Activated T-cell treated with anti-CD3 and anti-CD28 coated beads, Interleukin-2, amount 50 U/mL, for 24 hours (primary cell): Measurements from ENCODE around the gene ZFP36L2.

Experiments used
- DNase-seq: peaks from one replicate; pipeline ENCODE4 v3.0.0-alpha.2; 2020
- H3K27ac Mint-ChIP-seq: 2 replicates; pipeline ENCODE4 v1.8.0; 2020; ENCODE audit warnings: mild to moderate bottlenecking, mixed read lengths
- H3K27me3 Mint-ChIP-seq: 2 replicates; pipeline ENCODE4 v1.8.0; 2020; ENCODE audit warnings: mixed read lengths
- H3K36me3 Mint-ChIP-seq: 2 replicates; pipeline ENCODE4 v1.8.0; 2020; ENCODE audit warnings: low read depth, mixed read lengths
- H3K4me1 Mint-ChIP-seq: 2 replicates; pipeline ENCODE4 v1.8.0; 2020; ENCODE audit warnings: low read depth, mixed read lengths
- H3K4me3 Mint-ChIP-seq: 2 replicates; pipeline ENCODE4 v1.8.0; 2020; ENCODE audit warnings: mild to moderate bottlenecking, moderate library complexity, mixed read lengths
- H3K9me3 Mint-ChIP-seq: 2 replicates; pipeline ENCODE4 v1.8.0; 2020; ENCODE audit warnings: mixed read lengths

Gene ZFP36L2

DNA sequence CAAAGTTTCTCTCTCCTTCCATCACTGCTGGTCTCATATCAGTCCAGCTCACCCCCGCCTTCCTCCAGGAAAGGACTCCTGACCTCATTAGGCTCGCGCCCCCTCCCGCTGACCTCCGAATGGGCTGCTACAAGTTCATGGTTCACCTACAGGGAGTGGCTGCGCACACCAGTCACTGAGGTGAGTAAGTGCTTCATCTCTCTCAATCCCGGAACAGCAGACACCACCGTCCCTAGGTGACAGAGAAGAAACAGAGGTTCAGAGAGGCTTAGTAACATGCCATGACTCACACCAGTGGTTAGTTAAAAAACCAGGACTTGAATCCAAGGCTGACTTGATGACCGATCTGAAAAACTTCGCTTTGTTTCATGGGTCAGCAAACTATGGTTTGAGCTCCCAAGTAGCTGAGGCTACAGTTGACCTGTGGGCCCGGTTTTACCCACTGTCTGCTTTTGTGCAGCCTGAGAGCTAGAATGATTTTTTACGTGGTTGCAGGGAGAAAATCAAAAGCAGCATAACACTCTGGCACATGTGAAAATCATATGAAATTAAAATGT lies 42.0 kb downstream of the ZFP36L2 start:
- Mint-ChIP-seq H3K9me3 (no peaks in the 10 kb centered on the region), H3K27me3 (no peaks in the 10 kb centered on the region), H3K27ac (peak overlapping the region; percentile 86), H3K36me3 (no peaks in the 10 kb centered on the region), H3K4me3 (no peak overlapping the region), H3K4me1 (peaks cover 60% of the 10 kb centered on the region)
- peak; percentile 60 for DNase-seq

- H3K9me3 Mint-ChIP-seq = no peaks in the 10 kb centered on the region
- no peak overlapping the region for H3K27ac Mint-ChIP-seq
- no peak for DNase-seq
- no peak overlapping the region for H3K4me3 Mint-ChIP-seq
- no peaks in the 10 kb centered on the region for H3K27me3 Mint-ChIP-seq
- no peaks in the 10 kb centered on the region for H3K36me3 Mint-ChIP-seq
- H3K4me1 Mint-ChIP-seq = peaks cover 61% of the 10 kb centered on the region
Observed at GRCh38 chr2:43183743-43184142, 42.7 kb downstream of the ZFP36L2 start.

GRCh38 chr2:43180897-43181296 lies 45.5 kb downstream of the ZFP36L2 start:
- peaks cover 68% of the 10 kb centered on the region for H3K4me1 Mint-ChIP-seq
- H3K36me3 Mint-ChIP-seq = no peaks in the 10 kb centered on the region
- H3K27ac Mint-ChIP-seq = peak overlapping the region; percentile 7
- DNase-seq = no peak
- no peaks in the 10 kb centered on the region for H3K27me3 Mint-ChIP-seq
- H3K4me3 Mint-ChIP-seq = no peak overlapping the region
- H3K9me3 Mint-ChIP-seq = no peaks in the 10 kb centered on the region

GRCh38 chr2:43179942-43180341 lies 46.5 kb downstream of the ZFP36L2 start:
- no peaks in the 10 kb centered on the region for H3K9me3 Mint-ChIP-seq
- no peak for DNase-seq
- H3K27me3 Mint-ChIP-seq = no peaks in the 10 kb centered on the region
- H3K4me3 Mint-ChIP-seq = no peak overlapping the region
- peaks cover 71% of the 10 kb centered on the region for H3K4me1 Mint-ChIP-seq
- H3K27ac Mint-ChIP-seq = no peak overlapping the region
- H3K36me3 Mint-ChIP-seq = peaks cover 3% of the 10 kb centered on the region

- Mint-ChIP-seq H3K4me3 (no peak overlapping the region), H3K36me3 (peaks cover 3% of the 10 kb centered on the region), H3K4me1 (peaks cover 71% of the 10 kb centered on the region), H3K27ac (peak overlapping the region; percentile 85), H3K27me3 (no peaks in the 10 kb centered on the region), H3K9me3 (no peaks in the 10 kb centered on the region)
- DNase-seq = no peak
Observed at GRCh38 chr2:43178602-43179542, 47.5 kb downstream of the ZFP36L2 start.

DNA sequence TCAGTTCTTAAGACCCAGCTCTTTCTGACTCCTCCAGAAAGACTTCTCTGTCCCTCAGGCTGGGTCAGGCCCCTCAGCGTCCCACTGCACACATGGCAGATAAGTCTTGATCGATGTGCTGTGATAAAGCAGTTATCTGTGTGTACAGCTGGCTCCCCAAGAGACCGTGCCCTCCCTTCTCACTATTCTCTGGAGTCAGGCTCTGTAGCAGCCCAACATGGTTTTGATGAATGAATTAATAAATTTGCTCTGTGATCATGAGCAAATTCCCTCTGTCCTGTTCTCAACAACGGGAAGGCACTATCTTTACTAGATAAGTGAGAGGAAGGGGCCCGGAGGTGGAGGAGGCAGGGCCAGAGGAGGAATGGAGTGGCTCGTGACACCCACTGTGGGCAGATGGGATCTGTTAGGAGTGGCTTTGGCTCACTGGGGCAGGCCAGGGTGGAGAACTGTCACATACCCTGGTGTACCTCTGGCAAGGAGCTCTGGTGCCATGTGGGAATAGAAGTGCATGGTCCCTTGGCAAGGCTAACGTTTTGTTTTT lies 48.3 kb downstream of the ZFP36L2 start:
- H3K36me3 Mint-ChIP-seq = peaks cover 3% of the 10 kb centered on the region
- H3K9me3 Mint-ChIP-seq = no peaks in the 10 kb centered on the region
- H3K27ac Mint-ChIP-seq = peak overlapping the region; percentile 64
- no peaks in the 10 kb centered on the region for H3K27me3 Mint-ChIP-seq
- no peak for DNase-seq
- H3K4me3 Mint-ChIP-seq = no peak overlapping the region
- peaks cover 74% of the 10 kb centered on the region for H3K4me1 Mint-ChIP-seq

- no peaks in the 10 kb centered on the region for H3K9me3 Mint-ChIP-seq
- H3K27me3 Mint-ChIP-seq = no peaks in the 10 kb centered on the region
- no peak overlapping the region for H3K4me3 Mint-ChIP-seq
- H3K27ac Mint-ChIP-seq = peak overlapping the region; percentile 89
- H3K4me1 Mint-ChIP-seq = peaks cover 81% of the 10 kb centered on the region
- DNase-seq = no peak
- peaks cover 3% of the 10 kb centered on the region for H3K36me3 Mint-ChIP-seq
Observed at GRCh38 chr2:43176449-43176848, 50.0 kb downstream of the ZFP36L2 start.

GRCh38 chr2:43175876-43176275 lies 50.5 kb downstream of the ZFP36L2 start:
- no peak for DNase-seq
- Mint-ChIP-seq H3K27me3 (no peaks in the 10 kb centered on the region), H3K4me3 (no peak overlapping the region), H3K27ac (peak overlapping the region; percentile 89), H3K36me3 (peaks cover 3% of the 10 kb centered on the region), H3K9me3 (no peaks in the 10 kb centered on the region), H3K4me1 (peaks cover 81% of the 10 kb centered on the region)

GRCh38 chr2:43175020-43175441 lies 51.4 kb downstream of the ZFP36L2 start:
- Mint-ChIP-seq H3K27me3 (no peaks in the 10 kb centered on the region), H3K27ac (peak overlapping the region; percentile 89), H3K36me3 (peaks cover 3% of the 10 kb centered on the region), H3K4me3 (peak overlapping the region; percentile 53), H3K9me3 (no peaks in the 10 kb centered on the region), H3K4me1 (peaks cover 86% of the 10 kb centered on the region)
- DNase-seq = no peak

GRCh38 chr2:43174368-43174916 lies 52.0 kb downstream of the ZFP36L2 start:
- peaks cover 92% of the 10 kb centered on the region for H3K4me1 Mint-ChIP-seq
- no peaks in the 10 kb centered on the region for H3K27me3 Mint-ChIP-seq
- peak overlapping the region; percentile 53 for H3K4me3 Mint-ChIP-seq
- no peaks in the 10 kb centered on the region for H3K9me3 Mint-ChIP-seq
- H3K27ac Mint-ChIP-seq = peak overlapping the region; percentile 89
- peaks cover 3% of the 10 kb centered on the region for H3K36me3 Mint-ChIP-seq
- DNase-seq = peak; percentile 83
